Astrocyte (in vitro differentiated cells and primary cell): Measurements from ENCODE around the gene IL17RD. TPM values are rescaled to one million over a fixed set of nuclear protein-coding genes. Genes with fewer than 3 reads are reported as not detected.
A peak's percentile ranks its signal among the peaks of the same experiment; 100 is the strongest.

Experiments used
- DNase-seq: peaks from one replicate; pipeline ENCODE4 v3.0.0-alpha.2; 2010; ENCODE audit warnings: low read depth
- FAIRE-seq: peaks from 2 replicates; lab custom pipeline; 2011; peaks lifted over from hg19 to GRCh38; lab: Jason Lieb, UNC
- H2AFZ ChIP-seq: 2 replicates; pipeline ENCODE4 v1.6.0; 2012; ENCODE audit warnings: low read depth, low read length, inconsistent platforms
- H3K27ac ChIP-seq: 2 replicates; pipeline ENCODE4 v1.5.1; 2011; ENCODE audit warnings: low read depth, low read length, inconsistent platforms
- H3K27me3 ChIP-seq: 2 replicates; pipeline ENCODE4 v1.6.0; 2011; ENCODE audit warnings: low read length, inconsistent platforms; ENCODE audit not compliant: insufficient read depth
- H3K36me3 ChIP-seq: 2 replicates; pipeline ENCODE4 v1.5.1; 2011; ENCODE audit warnings: low read length, inconsistent platforms; ENCODE audit not compliant: insufficient read depth
- H3K4me1 ChIP-seq: 2 replicates; pipeline ENCODE4 v1.5.1; 2011; ENCODE audit warnings: low read length, inconsistent platforms; ENCODE audit not compliant: insufficient read depth
- H3K4me2 ChIP-seq: 2 replicates; pipeline ENCODE4 v1.6.0; 2012; ENCODE audit warnings: low read length, inconsistent platforms
- H3K4me3 ChIP-seq: 2 replicates; pipeline ENCODE4 v1.5.1; 2011; ENCODE audit warnings: low read depth, mild to moderate bottlenecking, low read length, inconsistent platforms; ENCODE audit not compliant: insufficient read depth
- H3K79me2 ChIP-seq: 2 replicates; pipeline ENCODE4 v1.6.0; 2012; ENCODE audit warnings: mild to moderate bottlenecking, low read length, inconsistent platforms; ENCODE audit not compliant: insufficient read depth
- H3K9ac ChIP-seq: 2 replicates; pipeline ENCODE4 v1.6.0; 2012; ENCODE audit warnings: mild to moderate bottlenecking, low read length, inconsistent platforms
- H3K9me3 ChIP-seq: 2 replicates; pipeline ENCODE4 v1.5.1; 2012; ENCODE audit warnings: low read depth, mild to moderate bottlenecking, low read length, inconsistent platforms; ENCODE audit not compliant: insufficient read depth
- H4K20me1 ChIP-seq: 2 replicates; pipeline ENCODE4 v1.6.0; 2012; ENCODE audit warnings: low read length, inconsistent platforms; ENCODE audit not compliant: insufficient read depth
- H3K27ac Mint-ChIP-seq: one replicate; pipeline ENCODE4 v1.8.0; 2021; ENCODE audit warnings: mild to moderate bottlenecking, mixed read lengths; ENCODE audit not compliant: unreplicated experiment
- H3K27me3 Mint-ChIP-seq: one replicate; pipeline ENCODE4 v1.8.0; 2021; ENCODE audit warnings: low read depth, mixed read lengths; ENCODE audit not compliant: unreplicated experiment
- H3K36me3 Mint-ChIP-seq: one replicate; pipeline ENCODE4 v1.8.0; 2021; ENCODE audit warnings: low read depth, mixed read lengths; ENCODE audit not compliant: unreplicated experiment
- H3K4me1 Mint-ChIP-seq: one replicate; pipeline ENCODE4 v1.8.0; 2021; ENCODE audit warnings: low read depth, mixed read lengths; ENCODE audit not compliant: unreplicated experiment
- H3K4me3 Mint-ChIP-seq: one replicate; pipeline ENCODE4 v1.8.0; 2021; ENCODE audit warnings: mild to moderate bottlenecking, moderate library complexity, mixed read lengths; ENCODE audit not compliant: unreplicated experiment
- H3K9me3 Mint-ChIP-seq: one replicate; pipeline ENCODE4 v1.8.0; 2021; ENCODE audit warnings: mild to moderate bottlenecking, mixed read lengths; ENCODE audit not compliant: unreplicated experiment
- CTCF ChIP-seq: IDR thresholded peaks from 2 replicates; pipeline ENCODE4 v1.5.1; 2011; ENCODE audit warnings: low read depth, mild to moderate bottlenecking, inconsistent platforms, low read length, moderate library complexity; ENCODE audit not compliant: insufficient read depth
- EZH2 ChIP-seq: IDR thresholded peaks from 2 replicates; pipeline ENCODE4 v1.6.1; 2012; ENCODE audit warnings: mild to moderate bottlenecking, low read length, inconsistent platforms; ENCODE audit not compliant: insufficient read depth
- total RNA-seq: library from RNA; stranded (reverse); gene quantifications from 2 replicates; pipeline ENCODE4 v1.2.1, GENCODE V29; 2021

The IL17RD gene
- total RNA-seq, 1 donor from 2014 or later, result 13.0 TPM

DNA sequence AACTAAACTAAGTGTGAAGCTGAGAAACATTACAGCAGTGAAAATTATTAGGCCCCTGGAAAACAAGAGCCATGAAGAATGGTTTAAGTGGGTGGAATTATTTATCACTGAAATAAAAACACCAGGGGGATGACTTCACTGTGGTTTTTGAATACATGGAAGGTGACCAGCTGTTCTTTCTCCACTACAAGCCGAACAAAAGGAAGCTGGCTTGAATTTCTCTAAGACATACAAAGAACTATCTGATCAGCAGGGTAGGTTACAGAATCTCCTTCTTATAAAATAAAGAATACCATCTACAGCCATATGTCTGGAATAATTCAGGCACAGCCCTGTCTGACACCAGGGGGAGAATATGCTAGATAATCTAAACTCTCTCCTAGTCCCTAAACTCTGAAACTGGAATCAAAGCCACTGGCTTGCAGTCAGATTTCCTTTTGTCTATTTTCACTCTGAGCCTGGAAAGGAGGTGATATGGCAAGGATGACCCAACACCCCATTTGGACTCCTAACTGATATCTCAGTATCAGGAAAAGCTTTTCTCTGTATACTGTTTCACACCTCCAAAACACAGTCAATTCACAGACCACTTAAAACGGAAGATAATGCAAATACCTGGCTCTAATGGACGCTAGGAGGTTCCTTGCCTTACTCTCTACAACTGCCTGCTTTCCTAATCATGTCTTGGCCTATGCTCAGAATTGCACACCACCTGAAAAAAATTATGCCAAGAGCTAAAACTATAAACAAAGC is 73.5 kb downstream of the IL17RD start:
- H3K27me3 Mint-ChIP-seq, result peaks cover 1% of the 10 kb centered on the region
- no peaks in the 10 kb centered on the region for H3K9me3 Mint-ChIP-seq
- H3K36me3 ChIP-seq, result no peaks in the 10 kb centered on the region
- H3K4me1 Mint-ChIP-seq, result peaks cover 12% of the 10 kb centered on the region
- no peaks in the 10 kb centered on the region for H4K20me1 ChIP-seq
- no peaks in the 10 kb centered on the region for H3K79me2 ChIP-seq
- peak overlapping the region; percentile 4 for H2AFZ ChIP-seq
- no peak overlapping the region for H3K4me3 ChIP-seq
- DNase-seq (peak; percentile 82), FAIRE-seq (no peak)
- H3K27ac ChIP-seq, result peak overlapping the region; percentile 44
- H3K9ac ChIP-seq, result peak overlapping the region; percentile 36
- no peak overlapping the region for H3K4me3 Mint-ChIP-seq
- TF ChIP-seq EZH2 (no peak), CTCF (no peak)
- peak overlapping the region; percentile 45 for H3K4me2 ChIP-seq
- peaks cover 8% of the 10 kb centered on the region for H3K4me1 ChIP-seq
- H3K9me3 ChIP-seq, result no peaks in the 10 kb centered on the region
- peak overlapping the region; percentile 56 for H3K27ac Mint-ChIP-seq
- peaks cover 3% of the 10 kb centered on the region for H3K36me3 Mint-ChIP-seq
- no peaks in the 10 kb centered on the region for H3K27me3 ChIP-seq

DNA sequence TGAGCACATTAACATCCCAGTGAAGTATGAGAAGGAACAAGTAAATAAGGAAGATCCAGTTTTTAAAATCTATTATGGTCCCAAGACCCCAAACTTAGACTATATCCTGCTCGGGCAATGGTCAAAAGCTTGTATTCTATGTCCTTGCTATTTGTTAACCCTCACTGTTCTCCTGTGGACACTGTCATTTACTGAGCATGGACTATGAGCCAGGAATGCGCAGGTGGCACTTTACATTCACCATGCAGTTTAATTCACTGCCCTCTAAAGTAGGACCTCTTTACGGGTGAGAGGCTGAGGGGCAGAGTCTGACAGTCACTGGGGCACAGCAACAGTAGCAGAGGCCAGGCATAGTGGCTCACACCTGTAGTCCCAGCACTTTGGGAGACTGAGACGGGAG is 76.1 kb downstream of the IL17RD start:
- no peak overlapping the region for H2AFZ ChIP-seq
- Mint-ChIP-seq H3K4me1 (peaks cover 5% of the 10 kb centered on the region), H3K9me3 (no peaks in the 10 kb centered on the region), H3K27me3 (peaks cover 1% of the 10 kb centered on the region), H3K36me3 (no peaks in the 10 kb centered on the region), H3K4me3 (no peak overlapping the region), H3K27ac (no peak overlapping the region)
- no peak overlapping the region for H3K4me3 ChIP-seq
- no peaks in the 10 kb centered on the region for H3K79me2 ChIP-seq
- no peak overlapping the region for H3K9ac ChIP-seq
- H3K27ac ChIP-seq, result no peak overlapping the region
- no peaks in the 10 kb centered on the region for H3K36me3 ChIP-seq
- no peaks in the 10 kb centered on the region for H4K20me1 ChIP-seq
- H3K4me1 ChIP-seq, result peaks cover 8% of the 10 kb centered on the region
- no peaks in the 10 kb centered on the region for H3K9me3 ChIP-seq
- H3K4me2 ChIP-seq, result no peak overlapping the region
- FAIRE-seq (no peak), DNase-seq (no peak)
- TF ChIP-seq CTCF, result no peak
- TF ChIP-seq EZH2, result no peak
- H3K27me3 ChIP-seq, result no peaks in the 10 kb centered on the region

GRCh38 chr3:57088503-57088902 is 76.7 kb downstream of the IL17RD start:
- no peak overlapping the region for H3K27ac ChIP-seq
- Mint-ChIP-seq H3K9me3 (no peaks in the 10 kb centered on the region), H3K27me3 (peaks cover 1% of the 10 kb centered on the region), H3K4me3 (no peak overlapping the region), H3K4me1 (peaks cover 6% of the 10 kb centered on the region), H3K27ac (no peak overlapping the region), H3K36me3 (no peaks in the 10 kb centered on the region)
- no peaks in the 10 kb centered on the region for H4K20me1 ChIP-seq
- FAIRE-seq (no peak), DNase-seq (no peak)
- no peak overlapping the region for H3K4me2 ChIP-seq
- no peaks in the 10 kb centered on the region for H3K27me3 ChIP-seq
- no peak overlapping the region for H3K9ac ChIP-seq
- no peaks in the 10 kb centered on the region for H3K36me3 ChIP-seq
- TF ChIP-seq CTCF (no peak), EZH2 (no peak)
- no peak overlapping the region for H3K4me3 ChIP-seq
- H3K79me2 ChIP-seq, result no peaks in the 10 kb centered on the region
- H2AFZ ChIP-seq, result no peak overlapping the region
- peaks cover 8% of the 10 kb centered on the region for H3K4me1 ChIP-seq
- no peaks in the 10 kb centered on the region for H3K9me3 ChIP-seq
